Caco-2 (cell line): ENCODE data around the gene PHC1. TPM values are rescaled to one million over a fixed set of nuclear protein-coding genes. Genes with fewer than 3 reads are reported as not detected.

Source experiments
- BruUV-seq: library from RNA; stranded (reverse); fragments of 400-500 nt; replicated peaks from 2 replicates; lab custom pipeline; 2021; lab: Mats Ljungman, UMichigan
- CTCF ChIA-PET: fragments of 300-600 bp; sonication (Branson Sonifier 250); formaldehyde crosslinking; loops from one replicate; lab custom pipeline; 2022; ENCODE audit warnings: antibody characterized with exemption; lab: Charles Lee
- POLR2A ChIA-PET: fragments of 300-600 bp; sonication (Branson Sonifier 250); formaldehyde crosslinking; loops from one replicate; lab custom pipeline; 2022; ENCODE audit warnings: antibody characterized with exemption; lab: Charles Lee
- DNase-seq, 2 experiments: peaks; one replicate each; pipeline versions ENCODE4 v3.0.0 to v3.0.0-alpha.2; 2020 to 2022
- H3K27me3 ChIP-seq: replicated peaks from 2 replicates; pipeline ENCODE4 v1.6.0; 2011; ENCODE audit warnings: low read length; ENCODE audit not compliant: control insufficient read depth, insufficient read depth
- H3K36me3 ChIP-seq: 2 replicates; pipeline ENCODE4 v1.5.1; 2011; ENCODE audit warnings: low read length; ENCODE audit not compliant: control insufficient read depth, insufficient read depth
- H3K4me1 ChIP-seq: fragments of 250-450 bp; sonication (Bioruptor Pico); 2 replicates; pipeline ENCODE4 v1.5.1; 2020; ENCODE audit warnings: mild to moderate bottlenecking
- H3K4me3 ChIP-seq: 2 replicates; pipeline ENCODE4 v1.5.1; 2011; ENCODE audit warnings: low read depth, mild to moderate bottlenecking, control low read depth, low read length
- H3K9me3 ChIP-seq: fragments of 250-450 bp; sonication (Bioruptor Pico); 2 replicates; pipeline ENCODE4 v1.5.1; 2020; ENCODE audit warnings: mild to moderate bottlenecking, moderate library complexity
- H3K27ac Mint-ChIP-seq: one replicate; pipeline ENCODE4 v1.8.0; 2022; ENCODE audit warnings: mixed read lengths; ENCODE audit not compliant: unreplicated experiment
- H3K27me3 Mint-ChIP-seq: one replicate; pipeline ENCODE4 v1.8.0; 2022; ENCODE audit warnings: mixed read lengths; ENCODE audit not compliant: insufficient read depth, unreplicated experiment
- H3K36me3 Mint-ChIP-seq: one replicate; pipeline ENCODE4 v1.8.0; 2022; ENCODE audit warnings: mild to moderate bottlenecking, mixed read lengths; ENCODE audit not compliant: insufficient read depth, unreplicated experiment
- H3K4me1 Mint-ChIP-seq: one replicate; pipeline ENCODE4 v1.8.0; 2022; ENCODE audit warnings: low read depth, mixed read lengths; ENCODE audit not compliant: unreplicated experiment
- H3K4me3 Mint-ChIP-seq: one replicate; pipeline ENCODE4 v1.8.0; 2022; ENCODE audit warnings: mild to moderate bottlenecking, moderate library complexity, mixed read lengths; ENCODE audit not compliant: unreplicated experiment
- H3K9me3 Mint-ChIP-seq: one replicate; pipeline ENCODE4 v1.8.0; 2022; ENCODE audit warnings: mixed read lengths; ENCODE audit not compliant: unreplicated experiment
- CTCF ChIP-seq, 2 experiments: fragments of 200-600 bp in 1 of 2; IDR thresholded peaks; 1 replicate in 1 of 2; 2 replicates in 1 of 2; pipeline versions ENCODE4 v1.5.1 to v1.8.0; 2011 to 2022; ENCODE audit warnings: antibody characterized with exemption in 1 of 2, control low read depth in 1 of 2, inconsistent platforms in 1 of 2, low read depth in 1 of 2, low read length in 1 of 2, mild to moderate bottlenecking in 1 of 2, moderate library complexity in 1 of 2; ENCODE audit not compliant: insufficient read depth in 1 of 2, severe bottlenecking in 1 of 2, unreplicated experiment in 1 of 2
- intact Hi-C: fragments of 100-400 bp; cut with micrococcal nuclease; formaldehyde crosslinking; loops from one replicate; pipeline ENCODE4 v1.10.0; 2022; ENCODE audit not compliant: unreplicated experiment
- total RNA-seq: library from RNA; stranded (reverse); gene quantifications from 2 replicates; pipeline ENCODE4 v1.2.3, GENCODE V29; 2022

PHC1 gene
- total RNA-seq, 1 experiment from 2014 or later, result 28.7 TPM

DNA sequence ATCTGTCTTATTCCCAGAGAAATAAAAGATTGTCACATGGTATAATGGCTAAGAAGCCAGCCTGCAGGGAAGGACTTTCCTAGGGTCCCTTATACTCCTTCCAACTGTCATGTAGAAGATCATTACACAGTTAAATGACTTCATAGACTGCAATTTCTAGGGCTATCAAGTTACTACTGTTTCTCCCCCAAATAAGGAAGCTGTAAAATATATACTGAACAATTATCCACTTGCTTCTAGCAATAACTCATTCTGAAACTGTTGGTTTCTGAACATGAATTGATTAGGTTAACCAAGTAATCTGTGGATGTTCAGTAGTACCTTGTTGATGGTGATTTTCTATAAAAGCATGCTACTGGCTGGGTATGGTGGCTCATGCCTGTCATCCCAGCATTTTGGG, 47.3 kb upstream of the PHC1 start:
- no peak for TF ChIP-seq CTCF (IDR thresholded peaks at IDR 0.05; ENCODE audit: insufficient read depth in 1 of 2, low read depth in 1 of 2, low read length in 1 of 2, severe bottlenecking in 1 of 2, unreplicated experiment in 1 of 2)
- Mint-ChIP-seq H3K4me1 (no peaks in the 10 kb centered on the region), H3K27ac (no peak overlapping the region), H3K9me3 (no peaks in the 10 kb centered on the region), H3K27me3 (peaks cover 18% of the 10 kb centered on the region), H3K36me3 (no peaks in the 10 kb centered on the region), H3K4me3 (no peak overlapping the region)
- no peaks in the 10 kb centered on the region for H3K4me1 ChIP-seq
- DNase-seq, result no peak
- H3K9me3 ChIP-seq, result no peaks in the 10 kb centered on the region
- H3K36me3 ChIP-seq, result no peaks in the 10 kb centered on the region
- no TSS peak for BruUV-seq
- H3K27me3 ChIP-seq, result no peaks in the 10 kb centered on the region
- ChIA-PET CTCF (no interaction called here), POLR2A (no interaction called here)
- intact Hi-C loops, result no loop called here
- H3K4me3 ChIP-seq, result no peak overlapping the region

- H3K4me1 Mint-ChIP-seq, result no peaks in the 10 kb centered on the region
- no TSS peak for BruUV-seq
- no peaks in the 10 kb centered on the region for H3K27me3 ChIP-seq
- ChIA-PET POLR2A (no interaction called here), CTCF (no interaction called here)
- no peak for DNase-seq
- intact Hi-C loops, result no loop called here
- no peaks in the 10 kb centered on the region for H3K36me3 Mint-ChIP-seq
- no peak overlapping the region for H3K4me3 ChIP-seq
- H3K27me3 Mint-ChIP-seq, result peaks cover 16% of the 10 kb centered on the region
- no peak for TF ChIP-seq CTCF (IDR thresholded peaks at IDR 0.05; ENCODE audit: insufficient read depth in 1 of 2, low read depth in 1 of 2, low read length in 1 of 2, severe bottlenecking in 1 of 2, unreplicated experiment in 1 of 2)
- H3K9me3 Mint-ChIP-seq, result no peaks in the 10 kb centered on the region
- no peaks in the 10 kb centered on the region for H3K9me3 ChIP-seq
- no peaks in the 10 kb centered on the region for H3K36me3 ChIP-seq
- no peak overlapping the region for H3K4me3 Mint-ChIP-seq
- H3K4me1 ChIP-seq, result no peaks in the 10 kb centered on the region
- H3K27ac Mint-ChIP-seq, result no peak overlapping the region
Measured at GRCh38 chr12:8867786-8868185, 46.5 kb upstream of the PHC1 start.

- H3K4me3 ChIP-seq, result no peak overlapping the region
- peaks cover 24% of the 10 kb centered on the region for H3K27me3 Mint-ChIP-seq
- BruUV-seq, result no TSS peak
- H3K4me3 Mint-ChIP-seq, result no peak overlapping the region
- H3K27ac Mint-ChIP-seq, result no peak overlapping the region
- intact Hi-C loops, result no loop called here
- no peaks in the 10 kb centered on the region for H3K36me3 Mint-ChIP-seq
- no peaks in the 10 kb centered on the region for H3K9me3 ChIP-seq
- no peaks in the 10 kb centered on the region for H3K4me1 ChIP-seq
- DNase-seq, result no peak
- no peaks in the 10 kb centered on the region for H3K27me3 ChIP-seq
- CTCF ChIA-PET, result no interaction called here
- no peak for TF ChIP-seq CTCF (IDR thresholded peaks at IDR 0.05; ENCODE audit: insufficient read depth in 1 of 2, low read depth in 1 of 2, low read length in 1 of 2, severe bottlenecking in 1 of 2, unreplicated experiment in 1 of 2)
- no peaks in the 10 kb centered on the region for H3K4me1 Mint-ChIP-seq
- no peaks in the 10 kb centered on the region for H3K36me3 ChIP-seq
- no peaks in the 10 kb centered on the region for H3K9me3 Mint-ChIP-seq
- POLR2A ChIA-PET, result no interaction called here
Measured at GRCh38 chr12:8870586-8870985, 43.7 kb upstream of the PHC1 start.
